ENCODE results near the gene UBE2R2.
"Not testable (repeated sequence)": the region's sequence is repeated elsewhere in the genome, so short reads cannot be mapped to it uniquely, and the experiment has no call there.

UBE2R2 gene

GRCh38 chr9:33927694-33928093, 110.7 kb downstream of the UBE2R2 start:
- DNase-seq (ENCODE audit: low spot score): no peak

GRCh38 chr9:33931326-33931725, 114.4 kb downstream of the UBE2R2 start:
- DNase-seq (ENCODE audit: low spot score): no peak

GRCh38 chr9:33932078-33932807, 115.3 kb downstream of the UBE2R2 start:
- no peak for DNase-seq (ENCODE audit: low spot score)

GRCh38 chr9:33934188-33934878, 117.4 kb downstream of the UBE2R2 start:
- no peak for DNase-seq (ENCODE audit: low spot score)

- no peak for DNase-seq (ENCODE audit: low spot score)
Observed at GRCh38 chr9:33939924-33940874, 123.2 kb downstream of the UBE2R2 start.

- DNase-seq (ENCODE audit: low spot score): no peak
Observed at GRCh38 chr9:33942471-33943083, 125.6 kb downstream of the UBE2R2 start.

- DNase-seq (ENCODE audit: low spot score): no peak
Observed at GRCh38 chr9:33943389-33943788, 126.4 kb downstream of the UBE2R2 start.

GRCh38 chr9:33946779-33947535, 130.0 kb downstream of the UBE2R2 start:
- DNase-seq (ENCODE audit: low spot score): no peak

GRCh38 chr9:33950371-33950770, 133.4 kb downstream of the UBE2R2 start:
- no peak for DNase-seq (ENCODE audit: low spot score)

- DNase-seq (ENCODE audit: low spot score): no peak
Observed at GRCh38 chr9:33952066-33952465, 135.1 kb downstream of the UBE2R2 start.

GRCh38 chr9:33956544-33956943, 139.6 kb downstream of the UBE2R2 start:
- no peak for DNase-seq (ENCODE audit: low spot score)

- no peak for DNase-seq (ENCODE audit: low spot score)
Observed at GRCh38 chr9:33959725-33960124, 142.8 kb downstream of the UBE2R2 start.

GRCh38 chr9:33962468-33962867, 145.5 kb downstream of the UBE2R2 start:
- DNase-seq (ENCODE audit: low spot score): not testable (repeated sequence)

GRCh38 chr9:33964086-33964768, 147.3 kb downstream of the UBE2R2 start:
- no peak for DNase-seq (ENCODE audit: low spot score)

Measured in cerebellar cortex (tissue), 1 donor.